Measurements from ENCODE around the gene UBR2.

UBR2 gene

DNA sequence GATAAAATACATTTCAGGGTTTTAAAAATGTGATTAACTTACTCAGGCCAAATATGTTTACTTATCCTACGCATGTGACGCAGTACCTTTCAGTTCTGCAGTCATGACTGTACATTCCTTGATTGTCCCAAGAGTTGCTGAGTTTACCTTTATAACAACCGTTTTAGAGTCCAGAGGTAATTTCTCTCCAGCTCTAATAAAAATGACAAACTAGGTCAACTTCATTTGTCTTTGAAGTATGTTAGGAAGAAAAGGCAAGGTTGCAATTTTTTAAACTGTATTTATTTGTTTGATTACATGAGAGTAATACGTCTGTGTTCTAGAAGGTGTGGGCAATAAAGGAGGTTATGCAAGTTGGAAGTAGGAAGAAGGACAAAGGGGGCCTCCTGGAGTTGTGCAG is 38.6 kb upstream of the UBR2 start:
- TF ChIP-seq, protein P1, sequence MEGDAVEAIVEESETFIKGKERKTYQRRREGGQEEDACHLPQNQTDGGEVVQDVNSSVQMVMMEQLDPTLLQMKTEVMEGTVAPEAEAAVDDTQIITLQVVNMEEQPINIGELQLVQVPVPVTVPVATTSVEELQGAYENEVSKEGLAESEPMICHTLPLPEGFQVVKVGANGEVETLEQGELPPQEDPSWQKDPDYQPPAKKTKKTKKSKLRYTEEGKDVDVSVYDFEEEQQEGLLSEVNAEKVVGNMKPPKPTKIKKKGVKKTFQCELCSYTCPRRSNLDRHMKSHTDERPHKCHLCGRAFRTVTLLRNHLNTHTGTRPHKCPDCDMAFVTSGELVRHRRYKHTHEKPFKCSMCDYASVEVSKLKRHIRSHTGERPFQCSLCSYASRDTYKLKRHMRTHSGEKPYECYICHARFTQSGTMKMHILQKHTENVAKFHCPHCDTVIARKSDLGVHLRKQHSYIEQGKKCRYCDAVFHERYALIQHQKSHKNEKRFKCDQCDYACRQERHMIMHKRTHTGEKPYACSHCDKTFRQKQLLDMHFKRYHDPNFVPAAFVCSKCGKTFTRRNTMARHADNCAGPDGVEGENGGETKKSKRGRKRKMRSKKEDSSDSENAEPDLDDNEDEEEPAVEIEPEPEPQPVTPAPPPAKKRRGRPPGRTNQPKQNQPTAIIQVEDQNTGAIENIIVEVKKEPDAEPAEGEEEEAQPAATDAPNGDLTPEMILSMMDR (IDR thresholded peaks at IDR 0.05): no peak

DNA sequence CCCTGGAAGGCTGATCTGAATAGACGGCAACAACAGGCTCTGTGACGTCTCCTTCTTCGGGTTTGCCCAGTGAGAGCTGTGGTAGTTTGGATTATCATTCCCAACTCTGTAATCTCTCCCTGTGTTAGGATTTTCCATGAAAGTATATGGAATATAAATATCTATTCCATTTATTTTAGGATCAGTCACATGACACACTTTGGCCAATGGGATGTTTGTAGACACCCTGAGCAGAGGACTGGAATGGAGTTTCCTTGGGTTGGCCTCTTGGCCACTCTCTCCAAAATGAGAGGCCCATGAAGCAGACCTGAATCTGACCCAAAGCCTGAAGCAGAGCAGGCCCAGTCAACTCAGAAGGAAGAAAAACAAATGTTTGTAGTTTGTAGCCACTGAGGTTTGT is 37.2 kb upstream of the UBR2 start:
- no peak for DNase-seq (ENCODE audit: low spot score)
- TF ChIP-seq, protein P1 (IDR thresholded peaks at IDR 0.05): no peak
- Histone ChIP-seq H3K4me3 (no peak overlapping the region), H3K27ac (no peak overlapping the region)

More for the DNA sequence above, 38.6 kb upstream of the UBR2 start:
- no peak overlapping the region for H3K27ac ChIP-seq
- no peak overlapping the region for H3K4me3 ChIP-seq
- DNase-seq (ENCODE audit: low spot score): no peak

DNA sequence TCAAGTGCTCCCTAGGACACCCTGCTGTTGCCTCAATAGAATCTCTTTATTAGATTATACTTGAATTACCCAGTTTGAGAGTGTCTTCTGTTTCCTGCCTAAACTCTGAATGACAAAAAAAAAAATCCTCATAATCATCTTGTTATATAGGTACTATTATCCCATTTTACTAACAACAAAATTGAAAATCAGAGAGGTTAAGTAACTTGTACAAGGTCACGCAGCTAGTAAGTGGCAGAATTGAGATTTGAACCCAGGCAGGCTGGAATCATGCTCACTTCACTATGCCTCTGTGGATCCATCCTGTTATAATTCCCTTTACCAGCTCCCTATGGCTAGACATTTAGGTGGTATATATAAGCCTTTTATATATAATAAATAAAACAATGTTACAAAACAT is 36.6 kb upstream of the UBR2 start:
- H3K27ac ChIP-seq: no peak overlapping the region
- DNase-seq (ENCODE audit: low spot score): no peak
- no peak overlapping the region for H3K4me3 ChIP-seq
- TF ChIP-seq, protein P1 (IDR thresholded peaks at IDR 0.05): no peak

DNA sequence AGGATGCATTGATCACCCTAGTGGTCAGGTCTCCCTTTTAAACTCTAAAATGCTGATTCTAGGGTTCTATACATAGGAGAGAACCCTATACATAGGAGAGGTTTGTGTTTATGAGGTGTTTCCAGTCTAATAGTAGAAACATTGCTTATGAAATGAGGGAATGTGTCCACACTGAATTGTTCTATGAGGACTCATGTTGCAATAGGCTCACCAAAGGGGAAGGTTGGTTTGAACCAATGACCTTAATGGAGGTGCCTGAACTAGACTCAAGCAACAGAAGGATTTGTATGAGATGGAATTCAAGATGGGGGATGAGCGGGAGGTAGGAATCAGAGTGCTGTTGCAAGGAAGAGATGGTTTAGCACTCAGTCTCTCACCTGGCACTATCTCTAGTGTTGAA is 33.5 kb upstream of the UBR2 start:
- no peak overlapping the region for H3K4me3 ChIP-seq
- TF ChIP-seq, protein P1 (IDR thresholded peaks at IDR 0.05): no peak

DNA sequence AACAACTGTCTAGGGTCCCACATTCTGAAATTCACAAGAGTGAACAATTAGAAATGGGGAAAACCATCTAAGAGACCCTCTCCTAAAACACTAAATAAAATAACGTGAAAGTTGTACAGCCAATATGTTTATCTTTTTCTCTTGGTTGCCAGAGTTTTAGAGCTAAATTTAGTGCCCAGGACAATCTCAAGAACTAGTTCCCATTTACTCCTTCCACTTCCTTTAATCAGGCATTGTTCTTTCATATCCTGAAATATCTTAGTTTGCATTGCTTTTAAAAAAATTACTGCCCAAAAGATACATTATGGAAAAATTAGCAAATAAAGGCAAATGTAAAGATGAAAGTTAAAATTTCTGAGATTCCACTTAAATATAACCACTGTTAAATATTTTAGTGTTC is 33.1 kb upstream of the UBR2 start:
- Histone ChIP-seq H3K27ac (no peak overlapping the region), H3K4me3 (no peak overlapping the region)
- TF ChIP-seq, protein P1 (IDR thresholded peaks at IDR 0.05): no peak
- DNase-seq (ENCODE audit: low spot score): no peak

More for the DNA sequence above, 33.5 kb upstream of the UBR2 start:
- H3K27ac ChIP-seq: no peak overlapping the region
- no peak for DNase-seq (ENCODE audit: low spot score)

DNA sequence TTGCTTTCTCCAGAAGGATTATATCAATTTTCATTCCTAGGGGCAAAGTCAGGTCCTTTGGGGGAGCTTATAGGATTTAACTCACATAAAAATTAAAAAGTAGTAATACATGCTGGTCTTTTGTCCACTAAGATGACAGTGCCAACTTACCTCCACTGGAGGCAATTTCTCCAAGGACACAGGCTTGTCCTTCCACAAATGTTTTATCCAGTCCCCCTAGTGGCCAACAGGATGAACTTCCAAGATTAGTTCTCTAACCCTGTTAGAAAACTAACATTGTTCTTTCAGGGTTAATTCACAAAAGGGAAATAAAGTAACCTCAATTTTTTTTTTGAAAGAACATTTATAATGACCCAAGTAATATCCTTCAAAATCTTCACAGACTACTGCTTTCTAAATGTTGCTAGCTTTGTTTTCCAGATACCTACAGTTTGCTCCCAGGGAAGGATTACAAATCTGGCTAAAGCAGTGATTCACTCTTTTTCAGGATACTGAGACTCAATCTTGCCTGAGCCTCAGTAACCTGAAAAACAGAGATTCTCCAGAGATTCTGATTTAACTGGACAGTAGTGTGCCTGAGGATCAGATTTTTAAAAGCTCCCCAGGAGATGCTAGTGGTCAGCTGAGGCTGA is 31.7 kb upstream of the UBR2 start:
- Histone ChIP-seq H3K27ac (no peak overlapping the region), H3K4me3 (no peak overlapping the region)
- DNase-seq (ENCODE audit: low spot score): no peak
- TF ChIP-seq, protein P1 (IDR thresholded peaks at IDR 0.05): peak; percentile 70

DNA sequence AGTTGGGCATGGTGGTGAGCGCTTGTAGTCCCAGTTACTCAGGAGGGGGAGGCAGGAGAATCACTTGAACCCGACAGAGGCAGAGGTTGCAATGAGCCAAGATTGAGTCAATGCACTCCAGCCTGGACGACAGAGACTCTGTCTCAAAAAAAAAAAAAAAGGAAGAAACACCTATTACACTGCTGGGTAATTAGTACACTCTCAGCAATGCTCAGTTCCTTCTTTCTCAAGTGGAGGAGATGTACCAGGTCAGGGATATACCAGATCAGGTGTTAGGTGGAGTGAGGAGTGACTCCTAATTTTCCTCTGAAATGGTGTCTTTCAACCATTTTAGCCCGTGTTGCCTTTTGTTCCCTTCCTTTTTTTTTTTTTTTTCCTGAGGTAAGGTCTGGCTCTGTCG is 30.0 kb upstream of the UBR2 start:
- no peak overlapping the region for H3K27ac ChIP-seq
- no peak for DNase-seq (ENCODE audit: low spot score)
- TF ChIP-seq, protein P1 (IDR thresholded peaks at IDR 0.05): no peak
- H3K4me3 ChIP-seq: no peak overlapping the region

Measured in coronary artery (tissue), 2 donors.